ENCODE measurements around the gene SNX19. TPM values are rescaled to one million over a fixed set of nuclear protein-coding genes. Genes with fewer than 3 reads are reported as not detected.

The SNX19 gene, protein sequence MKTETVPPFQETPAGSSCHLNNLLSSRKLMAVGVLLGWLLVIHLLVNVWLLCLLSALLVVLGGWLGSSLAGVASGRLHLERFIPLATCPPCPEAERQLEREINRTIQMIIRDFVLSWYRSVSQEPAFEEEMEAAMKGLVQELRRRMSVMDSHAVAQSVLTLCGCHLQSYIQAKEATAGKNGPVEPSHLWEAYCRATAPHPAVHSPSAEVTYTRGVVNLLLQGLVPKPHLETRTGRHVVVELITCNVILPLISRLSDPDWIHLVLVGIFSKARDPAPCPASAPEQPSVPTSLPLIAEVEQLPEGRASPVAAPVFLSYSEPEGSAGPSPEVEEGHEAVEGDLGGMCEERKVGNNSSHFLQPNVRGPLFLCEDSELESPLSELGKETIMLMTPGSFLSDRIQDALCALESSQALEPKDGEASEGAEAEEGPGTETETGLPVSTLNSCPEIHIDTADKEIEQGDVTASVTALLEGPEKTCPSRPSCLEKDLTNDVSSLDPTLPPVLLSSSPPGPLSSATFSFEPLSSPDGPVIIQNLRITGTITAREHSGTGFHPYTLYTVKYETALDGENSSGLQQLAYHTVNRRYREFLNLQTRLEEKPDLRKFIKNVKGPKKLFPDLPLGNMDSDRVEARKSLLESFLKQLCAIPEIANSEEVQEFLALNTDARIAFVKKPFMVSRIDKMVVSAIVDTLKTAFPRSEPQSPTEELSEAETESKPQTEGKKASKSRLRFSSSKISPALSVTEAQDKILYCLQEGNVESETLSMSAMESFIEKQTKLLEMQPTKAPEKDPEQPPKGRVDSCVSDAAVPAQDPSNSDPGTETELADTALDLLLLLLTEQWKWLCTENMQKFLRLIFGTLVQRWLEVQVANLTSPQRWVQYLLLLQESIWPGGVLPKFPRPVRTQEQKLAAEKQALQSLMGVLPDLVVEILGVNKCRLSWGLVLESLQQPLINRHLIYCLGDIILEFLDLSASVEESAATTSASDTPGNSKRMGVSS
- 60.0 and 66.3 TPM in 2 replicates for total RNA-seq

GRCh38 chr11:130916238-130916855 is at the start of gene SNX19:
SNX19 (minus strand) TSS chr11:130916479; CDS start chr11:130915939, 540 bp downstream.

Measured in myometrial cell (primary cell).